Tibial nerve (tissue), 3 donors: ENCODE data around the gene LIPC.

Source experiments
- POLR2A ChIP-seq, 2 donors: fragments of 450-650 bp; IDR thresholded peaks; one replicate each; pipeline ENCODE4 v1.6.1; 2017; ENCODE audit warnings: antibody characterized with exemption in 2 of 2, mild to moderate bottlenecking in 2 of 2, moderate library complexity in 2 of 2
- TF ChIP-seq, protein P1 (sequence below), 5 experiments: fragments of 200-600 bp in 3 of 5; fragments of 450-650 bp in 2 of 5; sonication (generic) in 3 of 5; IDR thresholded peaks; one replicate each; pipeline ENCODE4 v1.5.1; 2016 to 2019; ENCODE audit warnings: antibody characterized with exemption in 5 of 5, mild to moderate bottlenecking in 3 of 5, moderate library complexity in 2 of 5

DNA sequence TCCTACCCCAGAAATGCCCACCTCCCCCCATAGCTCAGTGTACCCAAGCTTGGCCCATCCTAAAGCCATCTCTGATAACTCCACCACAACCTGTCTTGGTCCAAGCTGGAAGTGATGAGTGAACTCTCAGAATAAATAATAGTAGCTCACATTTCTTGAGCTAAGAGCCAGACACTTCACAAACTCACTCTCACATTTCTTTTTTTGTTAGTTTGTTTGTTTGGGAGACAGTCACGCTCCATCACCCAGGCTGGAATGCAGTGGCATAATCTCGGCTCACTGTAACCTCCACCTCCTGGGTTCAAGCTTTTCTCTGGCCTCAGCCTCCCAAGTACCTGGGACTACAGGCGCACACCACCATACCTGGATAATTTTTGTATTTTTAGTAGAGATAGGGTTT is 46.2 kb downstream of the LIPC start:
- TF ChIP-seq, protein P1, sequence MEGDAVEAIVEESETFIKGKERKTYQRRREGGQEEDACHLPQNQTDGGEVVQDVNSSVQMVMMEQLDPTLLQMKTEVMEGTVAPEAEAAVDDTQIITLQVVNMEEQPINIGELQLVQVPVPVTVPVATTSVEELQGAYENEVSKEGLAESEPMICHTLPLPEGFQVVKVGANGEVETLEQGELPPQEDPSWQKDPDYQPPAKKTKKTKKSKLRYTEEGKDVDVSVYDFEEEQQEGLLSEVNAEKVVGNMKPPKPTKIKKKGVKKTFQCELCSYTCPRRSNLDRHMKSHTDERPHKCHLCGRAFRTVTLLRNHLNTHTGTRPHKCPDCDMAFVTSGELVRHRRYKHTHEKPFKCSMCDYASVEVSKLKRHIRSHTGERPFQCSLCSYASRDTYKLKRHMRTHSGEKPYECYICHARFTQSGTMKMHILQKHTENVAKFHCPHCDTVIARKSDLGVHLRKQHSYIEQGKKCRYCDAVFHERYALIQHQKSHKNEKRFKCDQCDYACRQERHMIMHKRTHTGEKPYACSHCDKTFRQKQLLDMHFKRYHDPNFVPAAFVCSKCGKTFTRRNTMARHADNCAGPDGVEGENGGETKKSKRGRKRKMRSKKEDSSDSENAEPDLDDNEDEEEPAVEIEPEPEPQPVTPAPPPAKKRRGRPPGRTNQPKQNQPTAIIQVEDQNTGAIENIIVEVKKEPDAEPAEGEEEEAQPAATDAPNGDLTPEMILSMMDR (IDR thresholded peaks at IDR 0.05): no peak
- no peak for TF ChIP-seq POLR2A (IDR thresholded peaks at IDR 0.05)
